SH-SY5Y (cell line): ENCODE results near the gene AIFM1.

Experiments used
- GATA2 ChIP-seq: IDR thresholded peaks from 2 replicates; pipeline ENCODE4 v1.6.1; 2011; ENCODE audit warnings: mild to moderate bottlenecking, low read depth, low read length
- GATA3 ChIP-seq: IDR thresholded peaks from 2 replicates; pipeline ENCODE4 v1.6.1; 2011; ENCODE audit warnings: low read depth, mild to moderate bottlenecking, low read length, moderate library complexity

- TF ChIP-seq GATA2 (no peak), GATA3 (no peak)
Observed at GRCh38 chrX:130145123-130145522, 20.5 kb downstream of the AIFM1 start.
